Ecto neural progenitor cell (in vitro differentiated cells): Measurements from ENCODE around the gene CIB4.

Experiments used
- DNase-seq: peaks from one replicate; pipeline ENCODE4 v3.0.0-alpha.2; 2018; ENCODE audit warnings: low spot score

Gene CIB4

DNA sequence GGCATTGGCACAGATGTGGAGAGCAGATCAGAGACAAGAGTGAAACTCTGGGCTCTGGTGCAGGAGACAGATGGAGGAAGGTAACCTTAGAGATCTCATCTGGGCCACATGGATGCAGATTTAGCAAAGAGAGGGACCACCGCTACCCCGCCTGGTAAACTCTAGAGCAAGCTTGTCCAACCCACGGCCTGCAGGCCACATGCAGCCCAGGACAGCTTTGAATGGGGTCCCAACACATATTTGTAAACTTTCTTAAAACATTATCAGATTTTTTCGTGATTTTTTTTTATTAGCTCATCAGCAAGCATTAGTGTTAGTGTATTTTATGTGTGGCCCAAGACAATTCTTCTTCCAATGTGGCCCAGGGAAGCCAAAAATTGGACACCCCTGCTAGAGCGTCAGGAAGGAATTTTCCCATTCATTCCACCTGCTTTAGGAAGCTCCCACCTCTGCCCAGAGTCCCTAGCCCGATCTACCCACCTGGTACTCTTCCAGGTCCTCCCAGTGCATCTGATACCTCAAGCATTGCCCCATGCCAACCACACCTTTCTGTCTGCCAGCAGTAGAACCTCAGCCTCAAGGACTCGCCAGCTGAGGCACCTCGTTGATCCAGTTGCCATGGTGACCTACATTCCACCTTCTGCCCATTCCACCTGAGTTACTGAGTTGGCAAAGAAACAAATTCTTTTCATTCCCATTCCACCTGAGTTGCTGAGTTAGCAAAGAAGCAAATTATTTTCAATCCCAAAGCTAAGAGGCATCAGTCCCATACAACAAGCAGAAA lies at the start of gene CIB4:
TSS of gene CIB4 (minus strand) at position 586 of the 784 bp plus-strand sequence. CDS start at position 534, 52 bp downstream.
- peak; percentile 32 for DNase-seq

GRCh38 chr2:26687801-26688200 lies 46.6 kb upstream of the CIB4 start:
- no peak for DNase-seq

- no peak for DNase-seq
Measured at GRCh38 chr2:26687328-26687727, 46.2 kb upstream of the CIB4 start.

DNA sequence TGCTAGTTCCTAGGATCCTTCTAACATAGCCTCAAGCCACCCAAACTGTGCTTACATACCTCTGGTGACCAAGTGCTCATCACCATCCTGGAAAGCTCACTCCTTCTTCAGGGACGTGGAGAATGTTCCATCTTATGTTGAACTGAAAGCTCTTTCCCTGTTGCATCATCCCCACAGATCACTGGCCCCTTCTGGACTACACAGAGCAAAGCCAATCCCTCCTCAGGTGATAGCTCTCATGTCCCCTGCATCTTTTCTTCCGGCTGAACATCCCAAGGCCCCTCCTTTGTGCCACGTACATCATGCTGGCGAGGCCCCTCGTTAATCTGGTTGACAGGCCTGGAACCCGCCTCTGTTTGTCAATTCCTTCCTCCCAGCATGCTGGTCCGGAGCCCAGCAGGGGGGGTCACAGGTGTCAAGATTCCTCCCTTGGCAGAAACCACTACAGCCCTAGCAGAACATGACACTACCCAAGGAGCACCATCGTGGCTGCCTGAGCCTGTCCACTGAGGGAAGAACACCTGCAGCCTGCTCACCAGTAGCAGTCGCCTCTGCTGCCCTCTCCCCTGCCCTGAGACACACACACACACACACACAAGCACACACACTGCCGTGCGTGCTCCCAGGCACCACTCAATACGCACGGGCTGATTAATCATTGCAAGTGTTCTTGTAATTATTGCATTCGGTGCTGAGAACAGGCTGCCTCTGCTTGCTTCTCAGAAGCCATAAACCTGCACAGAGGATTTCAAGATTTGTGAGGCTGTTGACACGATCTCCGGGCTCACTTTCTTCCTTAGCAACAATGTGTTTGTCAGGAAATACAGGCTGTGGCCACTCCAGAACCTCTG lies 45.0 kb upstream of the CIB4 start:
- no peak for DNase-seq

DNA sequence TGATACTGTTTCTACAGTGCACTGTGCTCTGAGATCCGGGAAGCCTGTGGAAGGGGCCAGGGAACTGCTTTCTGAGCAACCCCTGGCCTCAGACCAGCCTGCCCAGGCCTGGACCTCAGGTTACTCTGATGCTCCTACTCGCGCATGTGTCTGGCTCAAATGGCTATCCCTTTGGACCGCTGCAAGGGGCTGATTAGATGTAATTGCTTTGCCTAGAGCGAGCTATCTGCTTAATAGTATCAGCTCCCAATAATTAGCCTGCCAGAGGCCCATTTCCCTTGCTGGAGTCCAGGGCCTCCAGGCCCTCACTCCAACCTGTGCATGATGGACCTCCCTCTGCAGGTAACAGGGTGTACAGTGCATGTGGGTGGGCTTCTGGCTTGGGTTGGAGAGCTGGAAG lies 44.2 kb upstream of the CIB4 start:
- DNase-seq = no peak

DNA sequence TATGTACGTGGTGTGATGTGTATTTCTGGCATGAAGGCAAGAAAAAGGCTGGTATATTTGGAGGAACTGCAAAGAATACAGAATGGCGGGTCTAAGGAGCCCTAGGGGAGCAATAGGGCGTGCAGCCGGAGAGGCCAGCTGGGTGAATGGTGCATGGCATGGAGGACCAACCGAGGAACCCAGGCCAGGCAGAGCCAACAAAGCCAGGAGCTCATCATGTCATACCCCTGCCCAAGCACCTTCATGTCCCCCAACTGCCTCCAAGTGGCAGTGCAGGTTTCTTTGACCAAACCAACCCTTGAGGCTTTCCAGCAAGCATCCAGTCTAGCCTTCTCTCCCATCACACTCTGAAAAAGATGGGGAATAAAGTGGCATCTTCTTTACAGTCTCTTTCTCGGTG lies 42.4 kb upstream of the CIB4 start:
- no peak for DNase-seq

DNA sequence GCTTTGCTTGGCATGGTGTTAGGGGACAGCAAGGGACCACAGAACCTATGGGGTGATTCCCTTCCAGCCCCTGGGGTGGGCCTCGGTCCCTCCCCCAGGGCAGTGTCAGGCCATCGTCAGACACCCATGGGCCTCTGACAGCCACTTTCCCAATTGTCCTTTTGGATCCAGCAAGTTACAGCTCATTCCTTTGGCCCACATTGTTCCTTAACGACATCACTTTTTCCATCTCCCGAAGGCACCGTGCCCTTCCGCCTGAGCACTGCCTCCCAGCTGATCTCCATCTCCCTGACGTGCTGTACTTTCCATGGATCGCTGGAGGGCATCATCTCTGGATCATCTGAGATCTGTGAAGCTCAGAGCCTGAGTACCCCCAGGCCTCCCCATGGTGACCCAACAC lies 41.0 kb upstream of the CIB4 start:
- DNase-seq = no peak

GRCh38 chr2:26681656-26682055 lies 40.5 kb upstream of the CIB4 start:
- DNase-seq = no peak

- DNase-seq = peak; percentile 30
Measured at GRCh38 chr2:26679867-26680266, 38.7 kb upstream of the CIB4 start.

DNA sequence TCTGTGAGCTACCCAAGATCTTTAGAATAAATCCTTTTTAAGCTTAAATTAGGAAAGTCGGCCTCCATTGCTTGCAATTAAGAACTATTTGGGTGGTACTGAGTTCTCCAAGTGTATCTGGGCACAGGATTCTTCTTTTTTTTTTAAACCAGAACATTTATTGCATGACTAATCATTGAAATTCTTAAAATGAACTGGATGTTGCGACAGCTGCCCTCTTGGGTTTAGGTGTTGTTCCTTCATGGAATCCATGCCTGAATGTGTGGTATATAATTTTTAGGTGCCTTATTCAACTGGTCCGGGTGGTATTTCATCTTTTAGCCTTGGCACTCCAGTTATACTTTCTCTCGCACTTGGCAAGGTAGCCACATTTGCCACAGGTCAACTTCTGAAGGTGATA lies 36.9 kb upstream of the CIB4 start:
- no peak for DNase-seq

DNA sequence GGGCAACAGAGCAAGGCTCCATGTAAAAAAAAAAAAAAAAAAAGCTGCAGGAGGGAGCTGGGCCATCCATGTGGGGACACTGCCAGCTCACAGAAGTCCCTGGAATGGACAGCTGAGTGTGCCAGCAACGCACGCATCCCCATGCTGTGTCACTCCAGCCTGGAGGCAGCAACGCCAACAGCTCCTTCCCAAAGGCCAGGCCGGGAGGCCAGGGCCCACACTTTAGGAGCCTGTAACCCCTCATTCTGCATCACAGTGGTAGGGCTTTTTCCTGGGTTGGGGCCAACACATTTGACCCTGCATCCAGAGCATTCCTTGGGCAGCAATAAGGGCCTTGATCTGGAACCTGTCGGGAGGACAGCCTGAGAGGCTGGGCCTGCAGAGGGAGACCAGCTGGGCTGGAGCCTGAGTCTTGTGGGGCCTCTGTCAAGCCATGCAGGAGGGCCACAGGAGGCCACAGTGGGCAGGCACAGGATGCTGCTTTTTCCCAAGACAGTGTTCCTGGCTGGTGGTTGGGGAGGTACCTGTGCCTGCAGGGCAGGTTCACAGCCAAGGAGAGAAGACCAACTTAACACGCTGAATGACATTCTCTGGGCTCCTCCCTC lies 34.6 kb upstream of the CIB4 start:
- DNase-seq = peak; percentile 41

DNA sequence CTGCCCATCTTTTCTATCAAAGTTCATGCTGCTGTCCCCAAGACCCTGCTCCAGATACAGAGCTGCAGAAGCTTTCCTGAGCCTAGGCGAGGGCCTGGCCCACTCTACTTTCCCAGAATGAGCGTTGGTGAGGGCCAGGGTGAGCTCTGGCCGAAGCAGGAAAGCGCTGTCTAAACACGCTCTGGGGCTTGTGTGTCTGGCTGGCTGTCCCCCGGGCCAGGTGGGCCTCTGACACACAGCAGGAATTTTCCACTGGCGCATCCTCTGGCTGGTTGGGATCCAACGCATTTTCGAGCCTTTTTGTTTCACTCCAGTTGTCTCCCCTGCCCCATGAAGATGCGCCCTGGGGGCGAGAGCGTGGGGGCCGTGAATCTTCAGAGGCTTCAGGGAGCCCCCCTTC lies 33.6 kb upstream of the CIB4 start:
- peak; percentile 44 for DNase-seq

DNA sequence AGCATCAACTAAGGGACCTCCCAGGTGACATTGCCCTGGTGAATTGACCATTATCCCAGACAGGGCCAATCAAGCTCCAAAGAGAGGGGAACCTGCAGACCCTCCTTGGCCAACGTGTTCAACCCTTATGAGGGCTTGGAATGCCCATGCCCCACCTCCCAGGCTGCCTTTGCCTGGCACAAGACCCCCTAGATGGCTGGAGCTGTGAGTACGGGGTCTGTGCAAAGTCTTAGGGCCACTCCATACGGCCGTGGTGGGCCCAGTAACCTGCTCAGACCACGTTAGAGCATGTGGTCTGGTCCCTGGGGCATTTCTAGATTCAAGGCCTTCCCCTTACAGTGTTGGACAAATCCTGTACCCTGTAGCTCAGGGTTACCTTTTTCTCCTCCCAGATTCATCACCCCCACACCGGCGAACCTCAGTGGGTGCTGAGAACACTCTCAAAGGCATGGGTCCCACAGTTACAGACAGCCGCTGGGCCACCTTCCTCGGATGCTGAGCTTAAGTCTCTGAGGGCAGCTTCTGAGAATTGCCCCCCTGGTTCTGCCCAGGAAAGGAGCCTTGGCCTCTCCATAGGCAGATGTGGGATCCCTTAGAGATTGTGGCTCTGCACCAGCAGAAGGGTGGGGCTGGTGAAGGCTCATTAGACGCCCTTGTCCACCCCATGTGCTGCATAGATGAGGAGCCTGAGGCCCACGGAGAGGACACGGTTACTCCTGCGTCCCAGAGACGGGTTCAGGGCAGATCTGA lies 33.0 kb upstream of the CIB4 start:
- DNase-seq = peak; percentile 41

DNA sequence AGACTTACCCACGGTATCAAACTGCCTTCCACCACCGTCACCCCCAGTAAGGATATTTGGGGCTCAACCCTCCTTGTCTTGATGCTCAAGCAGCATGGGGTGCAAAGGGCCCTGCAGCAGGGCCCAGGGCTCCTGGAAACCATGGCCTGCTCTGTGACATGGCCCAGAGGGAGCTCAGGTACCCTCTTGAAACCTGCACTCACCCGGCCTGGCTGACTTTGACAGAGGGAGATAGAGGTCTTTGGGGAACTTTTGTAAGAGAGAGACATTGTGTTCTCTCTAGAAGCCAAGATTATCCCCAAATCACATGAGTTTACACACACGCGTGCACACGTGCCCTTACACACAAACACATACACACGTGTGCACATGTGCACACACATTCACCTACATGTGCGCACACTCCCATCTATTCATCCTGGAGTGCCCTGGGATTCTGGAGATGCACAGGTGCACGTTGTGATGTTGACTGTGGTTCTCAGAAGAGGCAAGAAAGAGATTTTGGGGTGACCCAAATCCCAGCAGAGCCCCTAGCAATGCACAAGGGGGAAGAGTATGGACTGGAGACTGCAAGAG lies 31.7 kb upstream of the CIB4 start:
- DNase-seq = peak; percentile 28

GRCh38 chr2:26672112-26672817 lies 31.1 kb upstream of the CIB4 start:
- peak; percentile 38 for DNase-seq

- DNase-seq = peak; percentile 29
Measured at GRCh38 chr2:26671691-26672090, 30.5 kb upstream of the CIB4 start.

- peak; percentile 25 for DNase-seq
Measured at GRCh38 chr2:26670931-26671460, 29.8 kb upstream of the CIB4 start.

DNA sequence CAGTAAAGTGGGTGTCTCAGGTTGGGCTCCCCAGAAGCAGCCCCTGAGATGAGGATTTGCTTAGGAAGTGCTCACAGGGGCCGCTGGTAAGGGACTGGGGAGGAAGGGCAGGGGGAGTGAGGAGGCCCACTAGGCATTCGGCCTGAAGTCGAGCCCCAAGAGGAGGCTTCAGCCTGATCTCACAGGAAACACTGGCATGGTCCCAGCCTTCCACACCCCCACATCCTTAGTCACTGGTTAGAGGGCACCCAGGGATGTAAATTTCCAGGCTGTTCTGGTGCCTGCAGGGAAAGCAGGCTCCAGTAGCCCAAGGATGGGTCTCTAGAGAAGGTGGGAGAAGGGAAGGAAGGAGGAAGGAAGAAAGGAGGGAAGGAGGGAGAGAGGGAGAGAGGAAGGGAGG lies 29.0 kb upstream of the CIB4 start:
- DNase-seq = peak; percentile 33

GRCh38 chr2:26668856-26669750 lies 27.9 kb upstream of the CIB4 start:
- DNase-seq = peak; percentile 17

DNA sequence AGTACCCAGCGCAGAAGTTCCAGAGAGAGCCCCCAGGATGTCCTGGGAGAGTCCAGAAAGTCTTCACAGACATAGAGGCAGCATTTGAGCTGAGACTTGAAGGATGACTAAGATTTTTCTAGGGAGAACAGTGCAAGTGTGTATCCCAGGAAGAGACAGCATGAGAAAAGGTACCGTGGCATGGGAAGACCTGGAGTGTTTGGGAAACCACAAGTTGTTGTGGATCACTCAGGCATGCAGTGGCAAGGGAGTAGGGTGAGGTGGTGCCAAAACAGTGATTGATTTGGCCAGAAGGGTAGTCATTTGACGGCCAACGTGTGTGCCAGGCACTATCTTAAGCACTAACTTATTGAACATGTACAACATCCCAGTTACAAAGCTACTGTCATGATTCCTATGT lies 26.9 kb upstream of the CIB4 start:
- no peak for DNase-seq
